ENCODE measurements around the gene BRF1. TPM values are rescaled to one million over a fixed set of nuclear protein-coding genes. Genes with fewer than 3 reads are reported as not detected.
"Not testable (repeated sequence)": the region's sequence is repeated elsewhere in the genome, so short reads cannot be mapped to it uniquely, and the experiment has no call there.

BRF1 gene
- total RNA-seq, 2 experiments from 2014 or later, result 27.8 to 29.7 TPM

DNA sequence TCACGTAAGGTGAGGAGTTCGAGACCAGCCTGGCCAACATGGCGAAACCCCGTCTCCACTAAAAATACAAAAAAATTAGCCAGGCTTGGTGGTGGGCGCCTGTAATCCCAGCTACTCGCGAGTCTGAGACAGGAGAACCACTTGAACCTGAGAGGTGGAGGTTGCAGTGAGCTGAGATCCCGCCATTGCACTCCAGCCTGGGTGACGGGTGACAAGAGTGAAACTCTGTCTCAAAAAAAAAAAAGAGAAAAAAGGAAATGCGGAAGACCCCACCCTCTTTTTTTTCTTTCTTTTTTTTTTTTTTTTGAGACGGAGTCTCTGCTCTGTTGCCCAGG, 1.1 kb upstream of the BRF1 start:
- ChIA-PET POLR2A (interaction anchor here (0.7 to 2.7 kb wide), 2 partner anchors 13 to 318 kb away, joined by 8 to 33 read pairs; partner anchors contain the start of gene PACS2), CTCF (interaction anchor here (0.7 to 1.7 kb wide), 4 partner anchors 10 to 534 kb away, joined by 3 to 7 read pairs (median 4); no protein-coding TSS in a partner anchor)

DNA sequence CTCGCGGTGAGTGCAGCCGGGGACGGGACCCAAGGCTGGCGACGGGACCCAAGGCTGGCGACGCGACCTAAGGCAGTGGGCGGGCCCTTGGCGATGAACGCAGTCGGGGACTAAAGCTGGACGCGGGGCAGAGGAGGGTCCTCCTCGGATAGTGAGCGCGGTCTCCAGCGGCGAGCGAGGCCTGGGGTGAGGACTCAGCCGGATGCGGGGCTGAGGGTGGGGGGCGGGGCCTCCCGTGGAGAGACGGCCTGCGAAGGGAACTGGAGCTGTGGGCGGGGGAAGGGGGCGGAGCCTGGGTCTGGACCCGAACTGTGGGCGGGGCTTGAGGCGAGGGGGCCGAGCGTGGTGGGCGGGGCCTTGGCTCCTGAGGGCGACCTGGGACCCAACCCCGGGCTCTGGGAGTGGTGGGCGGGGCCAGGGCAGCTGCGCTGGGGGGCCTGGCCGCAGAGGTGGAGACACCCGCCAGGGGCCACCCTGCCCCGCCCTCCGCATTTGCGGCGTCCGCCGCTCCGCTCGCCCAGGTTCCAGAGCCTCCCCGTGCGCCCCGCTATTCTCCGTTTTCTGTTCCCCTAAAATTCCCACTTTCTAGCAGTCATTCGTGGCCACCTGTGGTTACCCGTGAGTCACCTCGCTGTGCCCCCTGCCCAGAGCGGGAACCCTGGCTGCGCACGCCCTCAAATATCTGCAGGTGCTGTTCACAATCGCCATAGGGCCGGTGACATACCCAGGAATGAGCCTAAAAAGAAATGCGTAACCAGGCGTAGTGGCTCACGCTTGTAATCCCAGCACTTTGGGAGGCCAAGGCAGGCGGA, 508 bp upstream of the BRF1 start:
- POLR2A ChIA-PET, result interaction anchor here (0.6 to 2.7 kb wide), 11 partner anchors 9 to 317 kb away, joined by 3 to 33 read pairs (median 4); partner anchors contain the start of genes GPR132 and PACS2
- CTCF ChIA-PET, result interaction anchor here (0.7 to 2.4 kb wide), 10 partner anchors 12 to 533 kb away, joined by 3 to 8 read pairs (median 3); partner anchors contain the start of genes BTBD6 and PACS2

DNA sequence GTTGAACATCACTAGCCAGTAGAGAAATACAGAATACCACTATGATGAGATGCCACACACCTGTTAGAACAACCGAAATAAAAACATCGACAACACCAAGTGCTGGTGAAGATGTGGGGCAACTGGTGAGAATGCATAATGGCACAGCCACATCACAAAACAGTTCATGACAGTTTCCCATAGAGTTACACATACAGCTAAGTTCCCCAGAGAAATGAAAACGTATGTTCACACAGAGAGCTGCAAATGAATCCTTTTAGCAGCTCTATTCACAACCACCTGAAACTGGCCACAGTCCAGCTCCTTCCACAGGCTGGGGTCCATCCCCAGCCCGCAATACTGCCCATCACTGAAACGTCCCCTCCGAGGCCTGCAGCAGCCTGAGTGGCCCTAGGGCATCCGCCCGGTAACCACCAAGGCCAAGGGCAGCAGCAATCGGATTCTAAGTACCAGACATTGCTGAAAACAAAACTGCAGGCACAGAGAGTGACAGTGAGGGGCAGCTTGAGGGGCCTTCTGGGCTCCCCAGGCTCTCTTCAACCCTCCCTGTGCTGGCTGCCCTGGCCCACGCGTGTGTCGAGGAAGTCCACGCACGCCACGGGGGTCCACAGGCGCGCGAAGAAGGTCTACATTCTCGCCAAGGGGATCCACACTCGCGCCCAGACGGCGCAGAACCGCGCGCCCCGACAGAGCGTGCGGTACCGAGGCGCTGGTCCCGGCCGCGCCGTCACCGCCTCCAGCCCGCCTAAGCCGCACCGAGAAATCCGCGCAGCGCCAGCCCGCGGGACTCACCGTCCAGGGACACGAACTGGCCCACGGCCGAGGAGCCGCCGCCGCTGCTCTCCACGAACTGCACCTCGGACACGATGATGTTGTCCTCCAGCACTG, 903 bp downstream of the BRF1 start:
- ChIA-PET POLR2A (interaction anchor here (0.9 to 2.7 kb wide), 6 partner anchors 7 to 235 kb away, joined by 3 to 33 read pairs (median 6); partner anchors contain the start of genes GPR132 and PACS2), CTCF (interaction anchor here (0.6 to 2.4 kb wide), 5 partner anchors 9 to 324 kb away, joined by 3 to 8 read pairs (median 3); partner anchors contain the start of gene BTBD6)

DNA sequence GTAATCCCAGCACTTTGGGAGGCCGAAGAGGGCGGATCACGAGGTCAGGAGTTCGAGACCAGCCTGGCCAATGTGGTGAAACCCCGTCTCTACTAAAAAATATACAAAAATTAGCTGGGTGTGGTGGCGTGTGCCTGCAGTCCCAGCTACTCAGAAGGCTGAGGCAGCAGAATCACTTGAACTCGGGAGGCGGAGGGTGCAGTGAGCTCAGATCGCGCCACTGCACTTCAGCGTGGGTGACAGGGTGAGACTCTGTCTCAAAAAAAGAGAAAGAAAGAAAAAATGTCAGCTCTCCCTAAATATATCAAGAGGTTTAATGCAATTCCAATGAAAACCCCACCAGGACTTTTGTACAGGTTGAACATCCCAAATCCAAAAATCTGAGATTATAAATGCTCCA, 3.5 kb downstream of the BRF1 start:
- CTCF ChIA-PET, POLR2A ChIA-PET: not testable (repeated sequence)

DNA sequence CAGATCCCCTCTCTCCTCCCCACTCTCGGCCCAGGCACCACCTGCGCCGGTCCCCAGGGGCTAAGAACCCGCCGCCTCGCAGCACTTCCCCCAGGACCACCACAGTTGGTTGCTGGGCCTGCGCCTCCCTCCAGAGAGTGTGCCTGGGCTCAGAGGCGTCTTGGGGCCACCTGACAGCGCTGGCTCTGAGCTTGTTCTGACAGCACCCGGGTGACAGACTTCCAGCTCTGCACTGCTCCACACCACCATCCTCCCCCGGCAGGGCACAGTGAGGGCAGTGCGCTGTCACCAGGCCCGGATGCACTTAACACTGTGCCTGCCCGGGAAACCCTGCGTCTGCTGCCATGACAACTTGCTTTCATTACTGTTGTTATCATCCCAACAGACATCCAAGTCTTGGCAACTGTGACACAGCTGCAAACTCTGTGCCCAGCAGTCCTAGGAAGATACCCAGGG, 6.6 kb downstream of the BRF1 start:
- CTCF ChIA-PET, result interaction anchor here (2.6 kb wide), 1 partner anchor 12 kb away, joined by 10 read pairs; no protein-coding TSS in a partner anchor
- POLR2A ChIA-PET, result no interaction called here

DNA sequence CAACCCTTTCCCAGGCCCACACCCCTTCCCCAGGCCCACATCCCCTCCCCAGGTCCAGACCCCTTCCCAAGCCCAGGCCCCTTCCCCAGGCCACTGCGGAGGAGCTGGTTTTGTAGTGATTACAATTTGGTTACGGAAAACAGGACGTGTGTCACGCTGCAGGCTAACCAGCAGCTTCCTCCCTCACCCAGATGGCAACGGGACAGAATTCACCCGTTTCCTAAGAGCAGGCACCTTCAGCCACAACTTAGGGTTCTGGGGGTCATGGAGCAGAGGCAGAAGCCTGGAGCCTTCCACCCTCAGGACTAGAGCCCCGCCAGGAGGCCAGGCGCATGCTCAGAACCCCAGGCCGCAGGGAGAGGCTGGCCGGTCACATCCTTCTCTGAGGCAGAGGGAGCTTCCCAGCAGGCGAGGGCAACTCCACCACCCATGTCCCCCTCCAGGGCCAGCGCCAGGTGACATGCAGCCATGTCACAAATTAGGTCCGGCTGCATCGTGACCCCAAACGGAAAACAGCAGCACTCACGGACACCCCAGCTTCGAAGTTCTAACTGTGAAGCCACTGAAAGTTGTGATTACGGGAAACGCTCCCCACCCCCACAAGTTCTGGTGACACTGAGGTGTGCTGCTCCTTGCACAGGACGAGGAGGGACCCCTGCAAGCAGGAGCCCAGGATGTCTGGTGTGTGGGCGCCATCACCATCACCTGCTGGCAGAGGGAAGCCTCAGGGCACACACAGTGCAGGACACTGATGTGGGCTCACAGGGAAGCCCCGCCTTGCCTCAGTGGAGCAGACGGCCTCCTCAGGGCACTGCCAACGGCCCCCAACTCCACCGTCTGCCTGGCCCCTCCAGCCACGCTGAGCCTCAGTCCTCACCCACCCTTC, 7.7 kb downstream of the BRF1 start:
- CTCF ChIA-PET, result interaction anchor here (0.6 to 2.6 kb wide), 5 partner anchors 9 to 271 kb away, joined by 3 to 10 read pairs (median 3); partner anchors contain the start of gene BTBD6
- POLR2A ChIA-PET, result interaction anchor here (1.0 kb wide), 1 partner anchor 8 kb away, joined by 7 read pairs; the partner anchor contains the start of gene BRF1

DNA sequence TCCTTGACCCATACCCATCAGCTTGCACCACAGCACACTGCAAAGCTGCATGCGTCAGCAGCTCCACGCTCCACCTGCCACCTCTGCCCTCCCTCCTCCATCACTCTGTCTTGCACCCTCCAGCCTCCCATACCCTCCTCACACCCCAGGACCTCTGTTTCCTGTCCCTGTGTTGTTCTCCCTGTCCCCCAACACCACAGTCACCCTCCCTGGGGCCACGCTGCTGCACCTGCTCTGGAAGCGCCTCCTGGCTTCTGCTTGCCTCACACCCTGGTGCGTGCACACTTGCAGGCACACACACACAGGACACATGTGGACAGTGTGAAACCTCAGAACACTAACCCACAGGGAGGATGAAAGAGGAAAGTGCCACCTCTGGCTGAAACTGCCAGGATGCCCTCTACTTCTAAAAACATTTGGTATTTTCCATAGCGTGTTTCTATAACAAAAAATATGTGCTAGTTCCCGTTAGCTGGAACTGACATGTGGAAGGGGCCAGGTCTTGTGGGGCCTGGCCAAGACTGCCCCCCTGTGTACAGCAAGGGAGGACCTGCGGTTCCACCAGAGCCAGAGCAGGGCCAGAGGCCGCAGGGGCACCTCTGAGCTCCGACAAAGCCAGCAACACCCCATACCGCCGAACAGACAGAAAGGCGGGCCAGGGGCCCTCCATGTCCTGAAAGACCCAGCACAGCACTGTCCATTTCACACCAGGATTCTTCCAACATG, 10.0 kb downstream of the BRF1 start:
- ChIA-PET POLR2A (interaction anchor here (1.4 kb wide), 1 partner anchor 10 kb away, joined by 4 read pairs; the partner anchor contains the start of gene BRF1), CTCF (interaction anchor here (1.0 kb wide), 1 partner anchor 9 kb away, joined by 3 read pairs; no protein-coding TSS in a partner anchor)

DNA sequence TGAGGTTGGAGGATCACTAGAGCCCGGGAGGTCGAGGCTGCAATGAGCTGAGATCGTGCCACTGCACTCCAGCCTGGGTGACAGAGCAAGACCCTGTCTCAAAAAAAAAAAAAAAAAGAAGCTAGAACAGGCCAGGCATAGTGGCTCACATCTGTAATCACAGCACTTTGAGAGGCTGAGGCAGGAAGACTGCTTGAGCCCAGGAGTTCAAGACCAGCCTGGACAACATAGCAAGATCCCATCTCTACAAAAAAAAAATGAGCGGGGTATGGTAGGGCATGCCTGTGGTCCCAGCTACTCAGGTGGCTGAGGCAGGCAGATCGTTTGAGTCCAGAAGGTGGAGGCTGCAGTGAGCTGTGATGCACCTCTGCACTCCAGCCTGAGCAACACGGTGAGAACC, 11.9 kb downstream of the BRF1 start:
- CTCF ChIA-PET, result interaction anchor here (1.0 kb wide), 1 partner anchor 63 kb away, joined by 3 read pairs; no protein-coding TSS in a partner anchor
- POLR2A ChIA-PET, result not testable (repeated sequence)

DNA sequence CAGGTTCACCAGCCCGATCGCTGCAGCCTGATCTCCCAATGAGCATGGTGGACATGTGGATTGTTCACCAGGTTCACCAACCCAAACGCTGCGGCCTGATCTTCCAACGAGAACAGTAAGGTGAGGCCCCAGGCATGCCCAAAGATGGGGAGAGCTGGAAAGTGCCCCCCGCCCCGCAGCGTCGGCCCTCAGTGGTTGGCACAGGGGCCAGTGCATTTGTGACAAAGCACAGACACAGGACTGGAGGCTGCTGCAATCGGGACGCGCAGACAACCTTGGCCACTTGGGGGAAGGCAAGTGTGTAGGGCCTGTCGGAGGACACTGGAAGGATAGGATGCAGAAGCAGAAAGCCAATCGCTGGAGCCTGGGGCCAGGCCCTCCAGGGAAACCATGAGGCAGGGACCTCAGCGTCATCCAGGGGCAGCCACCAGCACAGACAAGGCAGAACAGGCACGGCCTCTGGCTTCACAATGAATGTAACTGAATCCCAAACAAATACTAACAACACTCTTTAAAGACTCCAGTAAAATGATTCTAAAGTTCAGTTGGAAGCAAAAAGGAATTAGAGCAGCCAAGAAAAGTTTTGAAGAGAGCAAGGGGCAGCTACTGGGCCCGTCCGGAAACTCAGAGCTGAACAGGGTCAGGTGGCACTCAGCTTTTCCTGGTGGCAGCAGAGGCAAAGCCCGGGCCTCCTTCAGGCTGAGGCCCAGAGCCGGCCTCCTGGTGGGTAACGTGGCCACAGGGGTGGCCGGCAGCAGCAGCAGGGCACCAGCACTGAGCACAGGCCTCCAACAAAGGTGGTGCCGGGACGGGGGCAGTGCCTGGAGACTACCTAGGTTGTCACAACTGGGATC, 13.3 kb downstream of the BRF1 start:
- CTCF ChIA-PET, result no interaction called here
- POLR2A ChIA-PET, result no interaction called here

DNA sequence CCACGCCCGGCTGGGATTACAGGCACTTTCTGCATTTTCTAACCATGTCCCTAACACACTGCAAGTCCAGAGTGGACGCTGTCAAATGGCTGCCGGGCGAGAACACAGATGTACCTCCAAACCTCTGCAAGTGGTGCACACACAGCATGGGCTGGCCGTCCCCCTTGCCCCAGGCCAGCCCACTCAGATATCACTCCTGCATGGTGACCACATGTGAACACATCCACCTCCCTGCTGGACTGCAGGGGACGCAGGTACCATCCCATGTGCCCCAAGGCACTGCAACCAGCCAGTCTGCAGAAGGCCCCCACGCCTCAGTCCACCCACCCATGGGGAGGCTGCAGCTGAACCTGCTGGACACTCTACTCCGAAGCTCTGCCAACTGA, 14.0 kb downstream of the BRF1 start:
- POLR2A ChIA-PET, result no interaction called here
- CTCF ChIA-PET, result no interaction called here

DNA sequence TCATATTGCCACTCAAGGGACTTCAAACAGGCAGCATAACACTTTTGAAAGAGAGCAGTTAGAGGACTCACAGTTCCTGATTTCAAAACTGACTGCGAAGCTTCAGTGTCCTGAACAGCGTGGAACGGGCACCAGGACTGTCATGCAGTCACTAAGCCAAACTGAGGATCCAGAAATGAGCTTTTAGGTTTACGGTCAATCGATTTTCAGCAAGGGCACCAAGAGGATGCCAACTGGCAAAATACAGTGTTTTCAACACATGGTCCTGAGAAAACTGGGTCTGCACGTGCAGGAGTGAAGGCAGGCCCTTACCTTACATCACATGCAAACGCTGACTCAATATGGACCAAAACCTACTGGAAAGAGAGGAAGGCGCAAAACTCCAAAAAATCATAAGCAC, 15.6 kb downstream of the BRF1 start:
- ChIA-PET CTCF (no interaction called here), POLR2A (no interaction called here)

DNA sequence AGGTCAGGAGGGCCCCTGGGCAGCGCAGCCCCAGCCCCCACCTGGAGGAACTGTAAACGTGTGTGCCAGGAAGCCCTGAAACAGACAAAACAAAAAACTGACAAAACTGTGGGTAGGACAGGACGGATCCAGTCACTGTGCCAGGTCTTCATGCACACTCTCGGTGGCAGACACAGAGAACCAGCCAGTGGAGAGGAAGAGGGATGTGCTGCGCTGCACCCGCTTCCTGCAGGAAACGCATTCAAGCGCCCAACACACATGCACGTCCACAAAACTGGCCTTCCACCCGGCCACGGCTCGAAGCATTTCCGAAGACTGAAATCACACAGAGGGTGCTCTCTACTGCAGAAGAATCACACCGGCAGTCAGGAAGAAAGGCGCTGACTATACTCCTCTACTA, 16.9 kb downstream of the BRF1 start:
- ChIA-PET CTCF (interaction anchor here (2.9 kb wide), 1 partner anchor 10 kb away, joined by 10 read pairs; no protein-coding TSS in a partner anchor), POLR2A (no interaction called here)

DNA sequence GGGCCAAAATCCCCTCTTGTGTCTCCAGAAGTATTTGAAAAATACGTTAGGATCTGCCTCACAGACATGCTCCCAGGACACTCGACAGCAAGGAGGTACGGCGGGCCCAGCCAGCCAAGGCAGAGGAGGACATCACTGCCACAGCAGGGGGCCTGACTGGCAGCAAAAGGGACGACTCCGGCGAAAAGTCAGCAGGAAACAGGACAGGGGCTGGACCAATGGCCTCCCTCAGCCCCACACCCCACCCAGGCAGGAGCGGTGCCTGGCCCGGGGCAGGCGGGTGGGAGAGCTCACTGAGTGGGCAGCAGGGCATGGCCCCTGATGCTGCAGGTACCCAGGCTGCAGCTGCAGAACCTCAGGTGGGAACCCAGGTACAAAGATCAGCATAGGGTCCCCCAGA, 17.8 kb downstream of the BRF1 start:
- ChIA-PET CTCF (interaction anchor here (2.9 kb wide), 1 partner anchor 11 kb away, joined by 10 read pairs; no protein-coding TSS in a partner anchor), POLR2A (no interaction called here)

DNA sequence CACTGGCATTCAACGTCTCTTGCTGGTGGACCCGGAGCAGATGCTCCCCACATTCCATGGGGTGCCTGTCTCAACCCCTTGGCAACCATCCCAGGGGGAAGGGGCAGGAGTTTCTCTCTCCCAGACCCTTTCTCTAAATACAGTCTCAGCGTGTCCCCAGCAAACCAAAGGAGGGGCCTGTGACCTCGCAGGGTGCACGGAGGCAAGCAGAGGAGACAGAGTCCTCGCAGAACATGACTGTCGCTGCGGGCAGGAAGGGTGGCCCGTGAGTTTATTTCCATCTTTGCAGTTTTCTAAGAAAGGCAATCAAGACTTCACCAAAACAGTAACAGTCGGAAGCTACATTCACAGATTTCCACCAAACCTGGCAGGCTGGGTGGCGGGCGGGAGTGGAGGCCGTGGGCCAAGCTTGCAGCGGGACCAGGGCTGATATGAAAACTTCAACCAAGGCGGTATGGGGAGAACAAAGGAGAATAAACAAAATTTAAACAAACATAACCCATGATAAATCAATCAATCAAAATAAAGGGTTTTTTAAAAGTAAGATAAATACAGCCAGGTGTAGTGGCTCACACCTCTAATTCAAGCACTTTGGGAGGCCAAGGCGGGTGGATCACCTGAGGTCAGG, 18.6 kb downstream of the BRF1 start:
- ChIA-PET POLR2A (no interaction called here), CTCF (interaction anchor here (0.7 to 2.9 kb wide), 5 partner anchors 11 to 192 kb away, joined by 3 to 10 read pairs (median 3); no protein-coding TSS in a partner anchor)

DNA sequence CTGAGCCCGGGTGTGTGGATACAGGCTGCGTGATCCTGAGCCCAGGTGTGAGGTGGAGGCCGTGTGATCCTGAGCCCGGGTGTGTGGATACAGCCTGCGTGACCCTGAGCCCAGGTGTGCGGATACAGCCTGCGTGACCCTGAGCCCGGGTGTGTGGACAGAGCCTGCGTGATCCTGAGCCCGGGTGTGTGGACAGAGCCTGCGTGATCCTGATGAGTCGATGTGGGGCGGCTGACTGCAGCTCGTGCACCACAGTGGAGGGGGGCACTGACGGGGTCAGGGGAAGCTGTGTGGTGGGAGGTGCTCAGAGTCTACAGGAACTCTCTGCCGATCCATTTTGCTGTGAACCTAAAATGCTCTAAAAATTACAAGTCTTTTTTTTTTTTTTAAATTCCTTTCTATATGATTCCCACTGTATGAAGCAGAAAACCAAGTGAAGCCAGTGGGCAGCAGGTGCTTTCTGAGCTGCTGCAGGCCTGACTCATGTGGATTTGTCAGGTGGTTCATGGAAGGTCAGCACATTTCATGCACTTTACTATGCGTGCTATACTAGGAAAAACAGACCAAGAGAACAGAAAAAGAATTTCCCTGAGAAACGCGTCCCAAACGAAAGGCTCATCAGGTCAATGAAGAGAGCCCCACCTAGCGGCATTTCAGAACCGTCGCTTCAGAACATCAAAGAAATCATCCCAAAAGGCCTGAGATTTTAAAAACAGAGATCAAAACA, 19.3 kb downstream of the BRF1 start:
- ChIA-PET POLR2A (no interaction called here), CTCF (interaction anchor here (0.7 to 2.9 kb wide), 5 partner anchors 12 to 192 kb away, joined by 3 to 10 read pairs (median 3); no protein-coding TSS in a partner anchor)

DNA sequence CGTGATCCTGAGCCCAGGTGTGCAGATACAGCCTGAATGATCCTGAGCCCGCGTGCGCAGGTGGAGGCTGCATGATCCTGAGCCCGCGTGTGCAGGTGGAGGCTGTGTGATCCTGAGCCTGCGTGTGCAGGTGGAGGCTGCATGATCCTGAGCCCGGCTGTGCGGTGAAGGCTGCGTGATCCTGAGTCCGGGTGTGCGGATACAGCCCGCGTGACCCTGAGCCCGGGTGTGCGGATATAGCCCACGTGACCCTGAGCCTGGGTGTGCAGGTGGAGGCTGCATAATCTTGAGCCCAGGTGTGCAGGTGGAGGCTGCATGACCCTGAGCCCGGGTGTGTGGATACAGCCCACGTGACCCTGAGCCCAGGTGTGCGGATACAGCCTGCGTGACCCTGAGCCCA, 20.3 kb downstream of the BRF1 start:
- ChIA-PET POLR2A (no interaction called here), CTCF (no interaction called here)
